ENCODE measurements around the gene POLG2.

POLG2 gene

GRCh38 chr17:64506576-64507412, 9.9 kb upstream of the POLG2 start, which contains the start of gene CEP95:
Gene CEP95, plus strand, starts transcription at chr17:64506977. Its CDS starts 121 bp downstream, at chr17:64507098.
- TF ChIP-seq CTCF (IDR thresholded peaks at IDR 0.05): no peak
- H3K27ac ChIP-seq: peak within 1 kb of the TSS; percentile 99 to 100
- H3K4me3 ChIP-seq: peak within 1 kb of the TSS; percentile 90
- DNase-seq (ENCODE audit: low spot score): peak; percentile 97

- Histone ChIP-seq H3K4me3 (peak within 1 kb of the TSS; percentile 90), H3K27ac (peak within 1 kb of the TSS; percentile 99 to 100)
- TF ChIP-seq CTCF (IDR thresholded peaks at IDR 0.05): no peak
- DNase-seq (ENCODE audit: low spot score): peak; percentile 96
Measured at GRCh38 chr17:64506201-64506575, 9.3 kb upstream of the POLG2 start, which contains the start of gene DDX5. Gene DDX5, minus strand, starts transcription at chr17:64506289. Its CDS starts 170 bp downstream, at chr17:64506119.

GRCh38 chr17:64505340-64506200, 8.7 kb upstream of the POLG2 start:
- peak; percentile 95 for DNase-seq (ENCODE audit: low spot score)
- H3K27ac ChIP-seq: peak overlapping the region; percentile 99 to 100
- H3K4me3 ChIP-seq: peak overlapping the region; percentile 90
- TF ChIP-seq CTCF (IDR thresholded peaks at IDR 0.05): no peak

GRCh38 chr17:64504769-64505339, 8.0 kb upstream of the POLG2 start:
- DNase-seq (ENCODE audit: low spot score): no peak
- TF ChIP-seq CTCF (IDR thresholded peaks at IDR 0.05): no peak
- Histone ChIP-seq H3K4me3 (peak overlapping the region; percentile 90), H3K27ac (peak overlapping the region; percentile 99 to 100)

GRCh38 chr17:64503821-64504768, 7.2 kb upstream of the POLG2 start:
- no peak for DNase-seq (ENCODE audit: low spot score)
- no peak for TF ChIP-seq CTCF (IDR thresholded peaks at IDR 0.05)
- Histone ChIP-seq H3K27ac (peak overlapping the region; percentile 99 to 100), H3K4me3 (peak overlapping the region; percentile 90)

DNA sequence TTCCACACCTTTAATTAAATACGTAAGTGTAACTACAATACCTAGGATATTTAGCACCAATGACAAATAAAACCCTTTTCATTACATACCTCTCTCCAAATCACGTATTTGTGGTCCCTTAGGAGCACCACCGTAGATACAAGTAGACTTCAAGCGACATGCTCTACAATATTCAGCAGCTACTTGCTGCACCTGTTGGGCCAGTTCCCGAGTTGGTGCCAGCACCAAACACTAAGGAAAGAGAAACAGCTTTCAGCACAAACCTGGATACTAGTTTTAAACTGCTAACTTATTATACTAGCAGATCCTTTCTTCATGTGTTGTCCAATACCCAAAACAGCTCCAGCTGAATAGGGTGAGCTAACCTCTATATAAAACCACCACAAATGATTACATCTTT, 6.5 kb upstream of the POLG2 start:
- peak overlapping the region; percentile 90 for H3K4me3 ChIP-seq
- no peak for TF ChIP-seq CTCF (IDR thresholded peaks at IDR 0.05)
- DNase-seq (ENCODE audit: low spot score): no peak
- H3K27ac ChIP-seq: peak overlapping the region; percentile 28 to 99

Data from coronary artery (tissue), 2 donors.